ENCODE measurements around the gene HAPLN1.

HAPLN1 gene

DNA sequence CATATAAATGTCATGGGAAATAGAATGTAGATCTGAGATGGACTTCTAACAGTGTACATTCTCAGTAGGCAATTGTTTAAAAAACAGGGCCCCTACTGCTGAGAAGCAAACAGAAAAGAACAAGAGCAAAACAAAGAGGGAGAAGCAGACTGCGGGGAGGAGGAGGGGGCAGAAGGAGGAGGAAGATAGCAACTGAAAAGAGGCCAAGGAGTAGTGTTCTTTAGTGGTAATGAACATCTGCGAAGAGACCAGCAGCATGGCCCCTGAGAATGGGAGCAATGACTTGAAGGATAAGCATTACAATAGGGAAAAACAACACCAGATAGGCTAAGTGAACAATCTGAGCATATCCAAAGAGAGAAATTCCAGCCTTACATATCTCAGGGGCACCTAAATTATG, 36.8 kb downstream of the HAPLN1 start:
- no peaks in the 10 kb centered on the region for H4K20me1 ChIP-seq (ENCODE audit: insufficient read depth, low read length)
- H3K27ac ChIP-seq (ENCODE audit: low read length) = no peak overlapping the region
- H3K9me3 ChIP-seq (ENCODE audit: insufficient read depth, low read length, severe bottlenecking) = no peaks in the 10 kb centered on the region
- no peak overlapping the region for H3K4me2 ChIP-seq (ENCODE audit: insufficient read depth, low read length)
- DNase-seq (no peak), ATAC-seq (ENCODE audit: insufficient read depth, low read depth) (no peak)
- TF ChIP-seq EZH2 (IDR thresholded peaks at IDR 0.05; ENCODE audit: borderline replicate concordance, low read depth, low read length, severe bottlenecking) (no peak), CTCF (IDR thresholded peaks at IDR 0.05; ENCODE audit: borderline replicate concordance, extremely low read depth, low read length, poor library complexity, severe bottlenecking) (no peak)
- no peak overlapping the region for H3K9ac ChIP-seq (ENCODE audit: low read depth, low read length)
- no peaks in the 10 kb centered on the region for H3K4me1 ChIP-seq (ENCODE audit: insufficient read depth, low read length)
- H2AFZ ChIP-seq (ENCODE audit: low read depth, low read length) = no peak overlapping the region
- H3K79me2 ChIP-seq (ENCODE audit: insufficient read depth, low read length) = no peaks in the 10 kb centered on the region
- peaks cover 10% of the 10 kb centered on the region for H3K27me3 ChIP-seq (ENCODE audit: insufficient read depth, low read length, poor library complexity)
- no peaks in the 10 kb centered on the region for H3K36me3 ChIP-seq (ENCODE audit: insufficient read depth, low read length)
- no peak overlapping the region for H3K4me3 ChIP-seq (ENCODE audit: low read depth in 1 of 2, low read length in 2 of 2)

- Histone ChIP-seq H3K36me3 (ENCODE audit: insufficient read depth, low read length) (no peaks in the 10 kb centered on the region), H3K27me3 (ENCODE audit: insufficient read depth, low read length, poor library complexity) (peaks cover 18% of the 10 kb centered on the region), H2AFZ (ENCODE audit: low read depth, low read length) (no peak overlapping the region), H3K9ac (ENCODE audit: low read depth, low read length) (no peak overlapping the region), H3K9me3 (ENCODE audit: insufficient read depth, low read length, severe bottlenecking) (no peaks in the 10 kb centered on the region), H3K79me2 (ENCODE audit: insufficient read depth, low read length) (no peaks in the 10 kb centered on the region), H4K20me1 (ENCODE audit: insufficient read depth, low read length) (no peaks in the 10 kb centered on the region), H3K4me1 (ENCODE audit: insufficient read depth, low read length) (no peaks in the 10 kb centered on the region), H3K4me3 (ENCODE audit: low read depth in 1 of 2, low read length in 2 of 2) (no peak overlapping the region), H3K4me2 (ENCODE audit: insufficient read depth, low read length) (no peak overlapping the region), H3K27ac (ENCODE audit: low read length) (no peak overlapping the region)
- TF ChIP-seq CTCF (IDR thresholded peaks at IDR 0.05; ENCODE audit: borderline replicate concordance, extremely low read depth, low read length, poor library complexity, severe bottlenecking) = no peak
- no peak for TF ChIP-seq EZH2 (IDR thresholded peaks at IDR 0.05; ENCODE audit: borderline replicate concordance, low read depth, low read length, severe bottlenecking)
- ATAC-seq (ENCODE audit: insufficient read depth, low read depth) = no peak
- no peak for DNase-seq
Measured at GRCh38 chr5:83672646-83673045, 48.0 kb downstream of the HAPLN1 start.

DNA sequence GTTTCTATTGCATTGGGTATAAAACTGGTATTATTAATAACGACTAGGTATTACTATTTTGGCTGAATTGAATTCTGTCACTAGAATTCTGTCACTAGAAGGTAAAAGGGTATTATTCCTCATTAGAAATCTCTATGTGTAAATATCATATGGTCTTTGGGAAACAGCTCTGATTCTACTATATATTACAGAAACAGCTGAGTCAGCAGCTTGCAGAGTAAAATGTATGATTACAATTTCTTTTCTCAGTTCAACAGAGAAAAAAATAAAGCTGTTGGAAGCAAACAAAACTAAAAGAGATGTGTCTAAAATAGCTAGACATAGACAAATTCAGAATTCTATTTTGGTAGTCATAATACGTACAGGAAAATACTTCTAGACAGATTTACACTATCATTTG, 48.5 kb downstream of the HAPLN1 start:
- peaks cover 14% of the 10 kb centered on the region for H3K27me3 ChIP-seq (ENCODE audit: insufficient read depth, low read length, poor library complexity)
- TF ChIP-seq EZH2 (IDR thresholded peaks at IDR 0.05; ENCODE audit: borderline replicate concordance, low read depth, low read length, severe bottlenecking) (no peak), CTCF (IDR thresholded peaks at IDR 0.05; ENCODE audit: borderline replicate concordance, extremely low read depth, low read length, poor library complexity, severe bottlenecking) (no peak)

DNA sequence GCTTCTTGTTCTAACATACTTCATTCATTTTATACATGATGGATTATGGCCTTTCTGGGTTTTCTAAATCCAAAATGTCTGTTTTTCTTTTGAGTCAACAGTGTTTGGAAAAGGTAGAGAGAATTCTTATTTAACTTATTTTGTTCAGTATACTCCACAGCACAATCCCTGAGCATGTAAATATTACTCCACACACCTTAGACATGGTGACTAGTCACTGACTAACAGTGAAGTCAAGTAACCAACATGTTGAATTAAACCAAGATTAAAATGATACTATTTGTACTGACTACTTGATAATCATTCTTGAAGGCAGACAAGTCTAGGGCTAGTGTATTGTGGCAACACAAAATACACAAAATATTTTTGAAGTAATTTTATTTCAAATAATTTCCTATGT, 55.0 kb downstream of the HAPLN1 start:
- H3K27ac ChIP-seq (ENCODE audit: low read length) = no peak overlapping the region
- no peak overlapping the region for H2AFZ ChIP-seq (ENCODE audit: low read depth, low read length)
- no peaks in the 10 kb centered on the region for H3K4me1 ChIP-seq (ENCODE audit: insufficient read depth, low read length)
- peaks cover 12% of the 10 kb centered on the region for H3K27me3 ChIP-seq (ENCODE audit: insufficient read depth, low read length, poor library complexity)
- ATAC-seq (ENCODE audit: insufficient read depth, low read depth) = no peak
- H3K4me3 ChIP-seq (ENCODE audit: low read depth in 1 of 2, low read length in 2 of 2) = no peak overlapping the region
- no peaks in the 10 kb centered on the region for H3K36me3 ChIP-seq (ENCODE audit: insufficient read depth, low read length)
- H3K79me2 ChIP-seq (ENCODE audit: insufficient read depth, low read length) = no peaks in the 10 kb centered on the region
- TF ChIP-seq EZH2 (IDR thresholded peaks at IDR 0.05; ENCODE audit: borderline replicate concordance, low read depth, low read length, severe bottlenecking) = no peak
- TF ChIP-seq CTCF (IDR thresholded peaks at IDR 0.05; ENCODE audit: borderline replicate concordance, extremely low read depth, low read length, poor library complexity, severe bottlenecking) = no peak
- H3K9ac ChIP-seq (ENCODE audit: low read depth, low read length) = no peak overlapping the region
- H3K4me2 ChIP-seq (ENCODE audit: insufficient read depth, low read length) = no peak overlapping the region
- no peaks in the 10 kb centered on the region for H3K9me3 ChIP-seq (ENCODE audit: insufficient read depth, low read length, severe bottlenecking)
- DNase-seq = no peak
- H4K20me1 ChIP-seq (ENCODE audit: insufficient read depth, low read length) = no peaks in the 10 kb centered on the region

More for the DNA sequence above, 48.5 kb downstream of the HAPLN1 start:
- Histone ChIP-seq H3K27ac (ENCODE audit: low read length) (no peak overlapping the region), H4K20me1 (ENCODE audit: insufficient read depth, low read length) (no peaks in the 10 kb centered on the region), H3K9me3 (ENCODE audit: insufficient read depth, low read length, severe bottlenecking) (no peaks in the 10 kb centered on the region), H3K4me3 (ENCODE audit: low read depth in 1 of 2, low read length in 2 of 2) (no peak overlapping the region), H3K36me3 (ENCODE audit: insufficient read depth, low read length) (no peaks in the 10 kb centered on the region), H2AFZ (ENCODE audit: low read depth, low read length) (no peak overlapping the region), H3K4me1 (ENCODE audit: insufficient read depth, low read length) (no peaks in the 10 kb centered on the region), H3K79me2 (ENCODE audit: insufficient read depth, low read length) (no peaks in the 10 kb centered on the region), H3K4me2 (ENCODE audit: insufficient read depth, low read length) (no peak overlapping the region), H3K9ac (ENCODE audit: low read depth, low read length) (no peak overlapping the region)
- ATAC-seq (ENCODE audit: insufficient read depth, low read depth) (no peak), DNase-seq (no peak)
